Uterus (tissue), 4 donors: ENCODE measurements around the gene SALL3. TPM values are rescaled to one million over a fixed set of nuclear protein-coding genes. Genes with fewer than 3 reads are reported as not detected.

Experiments
- DNase-seq, 2 donors: peaks; one replicate each; pipeline ENCODE4 v3.0.0-alpha.2; 2019 to 2020
- H3K27ac ChIP-seq, 2 donors: fragments of 200-600 bp; sonication (generic); 1 replicate in 1 of 2; 2 replicates in 1 of 2; pipeline ENCODE4 v1.5.1; 2016 to 2018
- H3K27me3 ChIP-seq, 2 donors: fragments of 200-600 bp; sonication (generic); one replicate each; pipeline ENCODE4 v1.5.1; 2018 to 2019; ENCODE audit warnings: control low read depth in 1 of 2
- H3K36me3 ChIP-seq, 2 donors: fragments of 200-600 bp; sonication (generic); one replicate each; pipeline ENCODE4 v1.5.1; 2019; ENCODE audit warnings: control low read depth in 1 of 2
- H3K4me1 ChIP-seq, 2 donors: fragments of 200-600 bp; sonication (generic); one replicate each; pipeline ENCODE4 v1.5.1; 2018 to 2019; ENCODE audit warnings: control low read depth in 1 of 2
- H3K4me3 ChIP-seq, 2 donors: fragments of 200-600 bp; sonication (generic); 1 replicate in 1 of 2; 2 replicates in 1 of 2; pipeline ENCODE4 v1.5.1; 2018 to 2019; ENCODE audit warnings: mild to moderate bottlenecking in 1 of 2
- H3K9me3 ChIP-seq, 2 donors: fragments of 200-600 bp; sonication (generic); one replicate each; pipeline ENCODE4 v1.5.1; 2019; ENCODE audit warnings: control low read depth in 1 of 2
- POLR2A ChIP-seq, 2 donors: fragments of 450-650 bp; IDR thresholded peaks; one replicate each; pipeline ENCODE4 v1.6.1; 2016; ENCODE audit warnings: antibody characterized with exemption in 2 of 2, mild to moderate bottlenecking in 1 of 2, moderate library complexity in 1 of 2
- intact Hi-C: fragments of 100-400 bp; cut with DNase I; formaldehyde crosslinking; loops from one replicate; pipeline ENCODE4 v1.15.1; 2023; ENCODE audit warnings: low total_unique reads
- total RNA-seq, 4 donors: library from RNA; depleted of rRNA in 3 of 4; stranded (reverse); fragments of >200 nt in 3 of 4; gene quantifications; one replicate each; pipeline versions ENCODE4 v1.1.0 to v1.2.4, GENCODE V29; 2014 to 2023
- TF ChIP-seq, protein P1 (sequence below), 4 experiments: fragments of 200-600 bp in 2 of 4; fragments of 450-650 bp in 2 of 4; sonication (generic) in 2 of 4; IDR thresholded peaks; one replicate each; pipeline ENCODE4 v1.5.1; 2016 to 2019; ENCODE audit warnings: antibody characterized with exemption in 4 of 4, mild to moderate bottlenecking in 2 of 4, moderate library complexity in 1 of 4
- donor health status: DM: yes; HTN: yes; CAD: no.

SALL3 gene
- total RNA-seq, 4 donors from 2014 or later: 0.28 TPM; not detected in 3

DNA sequence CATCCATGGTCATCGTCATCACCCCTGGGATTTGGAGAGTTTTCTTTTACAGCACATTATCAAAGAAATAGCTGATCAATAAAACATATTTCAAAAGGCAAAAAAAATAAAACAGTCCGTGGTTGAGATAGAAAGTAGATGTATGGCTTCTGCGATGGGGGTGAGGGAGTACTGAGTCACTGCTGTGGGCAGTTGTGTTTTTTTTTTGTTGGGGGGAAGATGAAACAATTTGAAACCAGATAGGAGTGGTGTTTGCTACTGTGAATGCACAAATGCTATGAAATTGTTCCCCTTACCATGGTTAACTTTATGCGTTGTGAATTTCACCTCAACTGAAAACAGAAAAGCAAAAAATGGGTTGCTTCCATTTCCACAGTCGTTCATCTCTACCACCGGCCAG is 11.9 kb upstream of the SALL3 start:
- no peak for TF ChIP-seq POLR2A (IDR thresholded peaks at IDR 0.05)
- TF ChIP-seq, protein P1, sequence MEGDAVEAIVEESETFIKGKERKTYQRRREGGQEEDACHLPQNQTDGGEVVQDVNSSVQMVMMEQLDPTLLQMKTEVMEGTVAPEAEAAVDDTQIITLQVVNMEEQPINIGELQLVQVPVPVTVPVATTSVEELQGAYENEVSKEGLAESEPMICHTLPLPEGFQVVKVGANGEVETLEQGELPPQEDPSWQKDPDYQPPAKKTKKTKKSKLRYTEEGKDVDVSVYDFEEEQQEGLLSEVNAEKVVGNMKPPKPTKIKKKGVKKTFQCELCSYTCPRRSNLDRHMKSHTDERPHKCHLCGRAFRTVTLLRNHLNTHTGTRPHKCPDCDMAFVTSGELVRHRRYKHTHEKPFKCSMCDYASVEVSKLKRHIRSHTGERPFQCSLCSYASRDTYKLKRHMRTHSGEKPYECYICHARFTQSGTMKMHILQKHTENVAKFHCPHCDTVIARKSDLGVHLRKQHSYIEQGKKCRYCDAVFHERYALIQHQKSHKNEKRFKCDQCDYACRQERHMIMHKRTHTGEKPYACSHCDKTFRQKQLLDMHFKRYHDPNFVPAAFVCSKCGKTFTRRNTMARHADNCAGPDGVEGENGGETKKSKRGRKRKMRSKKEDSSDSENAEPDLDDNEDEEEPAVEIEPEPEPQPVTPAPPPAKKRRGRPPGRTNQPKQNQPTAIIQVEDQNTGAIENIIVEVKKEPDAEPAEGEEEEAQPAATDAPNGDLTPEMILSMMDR (IDR thresholded peaks at IDR 0.05): no peak
- no peak overlapping the region for H3K27ac ChIP-seq
- intact Hi-C loops: no loop called here
- H3K4me1 ChIP-seq: no peaks in the 10 kb centered on the region
- H3K4me3 ChIP-seq: no peak overlapping the region
- peaks cover 0 to 8% of the 10 kb centered on the region in 2 donors for H3K27me3 ChIP-seq
- no peak for DNase-seq
- H3K9me3 ChIP-seq: no peaks in the 10 kb centered on the region
- H3K36me3 ChIP-seq: no peaks in the 10 kb centered on the region

DNA sequence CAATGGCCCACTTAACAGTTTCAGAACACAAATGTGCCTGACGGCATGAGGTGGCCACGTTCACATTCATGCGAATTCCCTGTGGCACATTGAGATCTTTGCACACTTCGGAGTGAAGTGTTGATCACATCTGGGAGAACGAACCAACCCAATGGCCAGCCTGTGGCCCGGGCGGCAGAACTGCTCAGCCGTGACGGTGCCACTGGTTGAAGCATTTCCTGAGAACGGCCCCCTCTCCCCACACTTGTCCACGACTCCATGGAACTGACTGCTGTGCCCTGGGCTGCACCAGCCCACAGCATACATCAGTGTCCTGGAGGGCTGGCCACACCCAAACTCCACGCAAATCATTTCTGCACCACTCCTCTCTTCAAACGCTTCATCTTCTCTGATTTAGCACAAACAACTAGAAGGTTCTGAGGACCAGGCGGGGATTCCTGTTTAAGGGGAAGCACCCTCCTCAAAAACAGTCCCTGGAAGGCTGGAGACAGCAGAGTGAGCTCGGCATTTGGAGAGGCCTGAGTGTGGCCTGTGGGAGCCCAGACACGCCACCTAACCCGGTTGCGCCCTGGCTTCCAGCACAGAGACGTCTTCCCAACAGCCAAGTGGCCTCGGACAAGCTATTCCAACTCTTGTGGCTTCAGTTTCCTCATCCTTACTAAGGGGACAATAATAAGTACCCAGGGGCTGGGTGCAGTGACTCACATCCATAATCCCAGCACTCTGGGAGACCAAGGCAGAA is 9.9 kb upstream of the SALL3 start:
- DNase-seq: no peak

DNA sequence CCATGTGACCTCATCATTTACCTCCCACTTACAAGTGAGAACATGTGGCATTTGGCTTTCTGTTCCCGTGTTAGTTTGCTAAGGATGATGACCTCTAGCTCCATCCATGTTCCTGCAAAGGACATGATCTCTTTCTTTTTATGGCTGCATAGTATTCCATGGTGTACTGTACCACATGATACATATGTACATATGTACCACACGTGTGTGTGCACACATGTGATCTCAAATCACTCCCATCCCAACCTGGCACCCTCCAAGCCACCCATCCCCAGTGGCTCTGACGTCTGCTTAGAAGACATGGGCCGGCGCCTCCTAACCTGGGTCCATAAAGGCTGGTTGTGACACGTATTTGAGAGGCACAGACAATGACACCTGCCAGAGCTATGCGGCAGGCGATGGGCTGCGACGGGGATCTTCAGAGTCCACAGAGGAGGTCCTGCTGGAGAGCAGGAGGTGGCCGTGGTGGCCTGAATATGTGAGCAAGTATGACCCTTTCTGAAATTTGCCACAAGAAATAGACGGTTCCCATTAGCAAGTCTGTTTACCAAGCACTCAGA is 8.8 kb upstream of the SALL3 start:
- Histone ChIP-seq H3K27ac (no peak overlapping the region), H3K4me3 (no peak overlapping the region), H3K4me1 (peaks cover 0 to 6% of the 10 kb centered on the region in 2 donors), H3K36me3 (no peaks in the 10 kb centered on the region), H3K9me3 (no peaks in the 10 kb centered on the region), H3K27me3 (peaks cover 6 to 27% of the 10 kb centered on the region in 2 donors)
- intact Hi-C loops: no loop called here
- DNase-seq: no peak
- TF ChIP-seq, protein P1 (IDR thresholded peaks at IDR 0.05): no peak
- TF ChIP-seq POLR2A (IDR thresholded peaks at IDR 0.05): no peak

More for the DNA sequence above, 9.9 kb upstream of the SALL3 start:
- H3K36me3 ChIP-seq: no peaks in the 10 kb centered on the region
- intact Hi-C loops: no loop called here
- H3K4me1 ChIP-seq: peaks cover 0 to 6% of the 10 kb centered on the region in 2 donors
- H3K27me3 ChIP-seq: peaks cover 6 to 16% of the 10 kb centered on the region in 2 donors
- TF ChIP-seq, protein P1 (IDR thresholded peaks at IDR 0.05): no peak
- no peak for TF ChIP-seq POLR2A (IDR thresholded peaks at IDR 0.05)
- H3K9me3 ChIP-seq: no peaks in the 10 kb centered on the region
- no peak overlapping the region for H3K4me3 ChIP-seq
- no peak overlapping the region for H3K27ac ChIP-seq

DNA sequence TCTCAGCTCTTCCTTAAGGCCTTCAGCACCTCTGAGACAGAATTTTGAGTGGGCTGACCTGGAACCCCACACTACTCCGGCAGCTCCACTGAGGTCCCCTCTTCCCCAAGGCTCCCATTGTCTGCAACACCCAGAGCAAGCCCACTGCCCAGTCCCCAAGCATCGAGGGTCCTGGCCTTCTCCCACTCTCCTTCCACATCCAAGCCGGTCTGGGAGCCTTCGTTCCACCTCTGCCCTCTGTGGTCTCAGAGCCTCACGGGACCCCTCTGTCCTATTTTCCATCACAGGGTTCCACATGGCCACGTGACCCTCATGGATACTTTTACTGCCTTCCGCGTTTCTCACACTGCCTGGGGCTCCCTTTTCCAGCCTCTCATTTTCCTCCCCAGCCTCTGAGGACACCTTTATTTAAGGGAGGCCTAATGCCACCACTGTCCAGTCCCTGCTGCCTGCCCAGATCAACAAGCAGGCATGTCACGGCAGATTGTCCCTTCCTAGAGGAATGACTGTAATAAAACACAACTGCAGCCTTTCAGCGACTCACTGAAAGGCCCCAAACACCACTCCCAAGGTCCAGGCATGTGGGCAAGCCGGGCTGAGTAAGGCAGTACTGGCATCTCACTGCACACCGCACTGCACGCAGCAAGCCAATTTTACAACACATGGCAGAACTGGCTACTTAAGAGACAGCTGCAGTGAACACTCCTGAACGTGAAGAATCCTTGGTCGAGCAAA is 7.9 kb upstream of the SALL3 start:
- Histone ChIP-seq H3K4me3 (no peak overlapping the region), H3K27me3 (peaks cover 6 to 32% of the 10 kb centered on the region in 2 donors), H3K4me1 (peaks cover 0 to 6% of the 10 kb centered on the region in 2 donors), H3K36me3 (no peaks in the 10 kb centered on the region), H3K9me3 (no peaks in the 10 kb centered on the region), H3K27ac (no peak overlapping the region)
- TF ChIP-seq, protein P1 (IDR thresholded peaks at IDR 0.05): no peak
- TF ChIP-seq POLR2A (IDR thresholded peaks at IDR 0.05): no peak
- DNase-seq: no peak
- intact Hi-C loops: no loop called here
